Ascending aorta (tissue), 2 donors: ENCODE measurements around the gene NPAS3. TPM values are rescaled to one million over a fixed set of nuclear protein-coding genes. Genes with fewer than 3 reads are reported as not detected.
A peak's percentile ranks its signal among the peaks of the same experiment; 100 is the strongest.

ENCODE experiments used
- DNase-seq, 2 donors: peaks; one replicate each; pipeline ENCODE4 v3.0.0-alpha.2; 2019; ENCODE audit warnings: low spot score in 2 of 2
- H3K27ac ChIP-seq, 2 donors: fragments of 200-600 bp; sonication (generic); one replicate each; pipeline ENCODE4 v1.5.1; 2016 to 2017; ENCODE audit warnings: mild to moderate bottlenecking in 1 of 2
- H3K27me3 ChIP-seq: fragments of 200-600 bp; sonication (generic); one replicate; pipeline ENCODE4 v1.5.1; 2017
- H3K36me3 ChIP-seq, 2 donors: fragments of 200-600 bp; sonication (generic); one replicate each; pipeline ENCODE4 v1.5.1; 2016
- H3K4me1 ChIP-seq, 2 donors: fragments of 200-600 bp; sonication (generic); one replicate each; pipeline ENCODE4 v1.5.1; 2016 to 2017; ENCODE audit warnings: mild to moderate bottlenecking in 1 of 2
- H3K4me3 ChIP-seq, 2 donors: fragments of 200-600 bp; sonication (generic); one replicate each; pipeline ENCODE4 v1.5.1; 2016 to 2017; ENCODE audit warnings: mild to moderate bottlenecking in 1 of 2
- H3K9me3 ChIP-seq, 2 donors: fragments of 200-600 bp; sonication (generic); one replicate each; pipeline ENCODE4 v1.5.1; 2016
- CTCF ChIP-seq, 3 experiments: fragments of 200-600 bp in 2 of 3; fragments of 450-650 bp in 1 of 3; sonication (generic) in 2 of 3; IDR thresholded peaks; one replicate each; pipeline ENCODE4 v1.5.1; 2016 to 2019; ENCODE audit warnings: antibody characterized with exemption in 3 of 3, mild to moderate bottlenecking in 1 of 3, moderate library complexity in 1 of 3
- intact Hi-C: fragments of 100-400 bp; cut with DNase I; formaldehyde crosslinking; loops from one replicate; pipeline ENCODE4 v1.15.1; 2023
- total RNA-seq: library from RNA; depleted of rRNA; stranded (reverse); fragments of >200 nt; gene quantifications from one replicate; pipeline ENCODE4 v1.1.0, GENCODE V29; 2016

NPAS3 gene
- total RNA-seq, 1 donor from 2014 or later = not detected

- intact Hi-C loops = loop anchor here (10.0 kb wide), 1 partner anchor 468 kb away; no protein-coding TSS in a partner anchor
- Histone ChIP-seq H3K4me3 (no peak overlapping the region), H3K27me3 (no peaks in the 10 kb centered on the region), H3K9me3 (no peaks in the 10 kb centered on the region), H3K36me3 (no peaks in the 10 kb centered on the region), H3K27ac (no peak overlapping the region), H3K4me1 (peaks cover 0 to 4% of the 10 kb centered on the region in 2 donors)
- no peak for TF ChIP-seq CTCF (IDR thresholded peaks at IDR 0.05)
- no peak for DNase-seq
These were observed 897.7 kb downstream of the NPAS3 start for GRCh38 chr14:33836203-33836899.

GRCh38 chr14:33836900-33837577 is 898.4 kb downstream of the NPAS3 start:
- Histone ChIP-seq H3K36me3 (no peaks in the 10 kb centered on the region), H3K9me3 (no peaks in the 10 kb centered on the region), H3K4me1 (peaks cover 0 to 4% of the 10 kb centered on the region in 2 donors), H3K4me3 (no peak overlapping the region), H3K27ac (no peak overlapping the region), H3K27me3 (no peaks in the 10 kb centered on the region)
- intact Hi-C loops = loop anchor here (10.0 kb wide), 1 partner anchor 468 kb away; no protein-coding TSS in a partner anchor
- no peak for TF ChIP-seq CTCF (IDR thresholded peaks at IDR 0.05)
- no peak for DNase-seq

DNA sequence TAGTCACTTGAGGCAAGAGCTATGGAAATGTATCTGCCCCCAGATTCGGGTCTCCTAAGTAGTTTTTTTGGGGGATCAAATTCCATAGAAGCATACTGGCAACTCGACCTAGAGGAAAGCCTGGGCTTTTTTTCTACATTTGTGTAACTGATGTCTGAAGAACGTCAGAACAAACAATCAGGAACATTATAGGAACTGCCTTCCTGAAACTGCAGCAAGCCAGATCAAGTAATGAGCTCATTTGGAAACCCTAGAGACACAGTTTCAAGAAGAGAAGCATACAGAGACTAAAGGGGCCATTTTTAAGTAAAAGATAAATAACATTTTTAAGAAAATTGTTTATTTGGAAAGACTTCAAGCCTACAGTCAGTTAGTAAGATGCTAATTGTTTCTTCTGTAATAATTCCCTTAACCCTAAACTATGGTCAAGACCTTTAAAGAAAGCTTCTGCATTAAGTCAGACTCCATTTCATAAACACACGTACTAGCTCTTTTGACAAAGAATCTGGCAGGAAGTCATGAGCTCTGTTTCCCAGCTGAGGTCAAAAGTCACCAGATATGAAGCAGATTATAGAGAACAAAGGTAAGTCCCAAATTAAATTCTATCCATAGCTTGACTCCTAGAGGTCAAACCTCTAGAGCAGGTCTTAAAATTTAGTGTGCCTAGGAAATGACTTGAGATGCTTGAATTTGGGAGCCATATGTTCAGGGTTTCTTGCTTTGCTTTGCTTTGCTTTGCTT is 899.4 kb downstream of the NPAS3 start:
- Histone ChIP-seq H3K27me3 (no peaks in the 10 kb centered on the region), H3K36me3 (no peaks in the 10 kb centered on the region), H3K4me3 (no peak overlapping the region), H3K27ac (no peak overlapping the region), H3K4me1 (peaks cover 0 to 4% of the 10 kb centered on the region in 2 donors), H3K9me3 (no peaks in the 10 kb centered on the region)
- no peak for DNase-seq
- TF ChIP-seq CTCF (IDR thresholded peaks at IDR 0.05) = no peak
- intact Hi-C loops = loop anchor here (10.0 kb wide), 1 partner anchor 467 kb away; no protein-coding TSS in a partner anchor

GRCh38 chr14:33839193-33840076 is 900.8 kb downstream of the NPAS3 start:
- no peaks in the 10 kb centered on the region for H3K27me3 ChIP-seq
- DNase-seq = peak in 1 of 2 donors; percentile 75
- intact Hi-C loops = loop anchor here (1.0 to 10.0 kb wide), 4 partner anchors 259 to 485 kb away; no protein-coding TSS in a partner anchor

More at GRCh38 chr14:33839193-33840076, 900.8 kb downstream of the NPAS3 start:
- peak; percentile 75 to 84 (median 79) for TF ChIP-seq CTCF (IDR thresholded peaks at IDR 0.05)
- Histone ChIP-seq H3K4me1 (peaks cover 0 to 4% of the 10 kb centered on the region in 2 donors), H3K36me3 (no peaks in the 10 kb centered on the region), H3K9me3 (no peaks in the 10 kb centered on the region), H3K27ac (no peak overlapping the region), H3K4me3 (no peak overlapping the region)
